Activated CD8-positive, alpha-beta memory T cell treated with anti-CD3 and anti-CD28 coated beads, Interleukin-2, amount 50 U/mL, for 4 hours (primary cell): Measurements from ENCODE around the gene HDAC7.
A peak's percentile ranks its signal among the peaks of the same experiment; 100 is the strongest.

Experiments used
- DNase-seq: peaks from one replicate; pipeline ENCODE4 v3.0.0-alpha.2; 2020

The HDAC7 gene

DNA sequence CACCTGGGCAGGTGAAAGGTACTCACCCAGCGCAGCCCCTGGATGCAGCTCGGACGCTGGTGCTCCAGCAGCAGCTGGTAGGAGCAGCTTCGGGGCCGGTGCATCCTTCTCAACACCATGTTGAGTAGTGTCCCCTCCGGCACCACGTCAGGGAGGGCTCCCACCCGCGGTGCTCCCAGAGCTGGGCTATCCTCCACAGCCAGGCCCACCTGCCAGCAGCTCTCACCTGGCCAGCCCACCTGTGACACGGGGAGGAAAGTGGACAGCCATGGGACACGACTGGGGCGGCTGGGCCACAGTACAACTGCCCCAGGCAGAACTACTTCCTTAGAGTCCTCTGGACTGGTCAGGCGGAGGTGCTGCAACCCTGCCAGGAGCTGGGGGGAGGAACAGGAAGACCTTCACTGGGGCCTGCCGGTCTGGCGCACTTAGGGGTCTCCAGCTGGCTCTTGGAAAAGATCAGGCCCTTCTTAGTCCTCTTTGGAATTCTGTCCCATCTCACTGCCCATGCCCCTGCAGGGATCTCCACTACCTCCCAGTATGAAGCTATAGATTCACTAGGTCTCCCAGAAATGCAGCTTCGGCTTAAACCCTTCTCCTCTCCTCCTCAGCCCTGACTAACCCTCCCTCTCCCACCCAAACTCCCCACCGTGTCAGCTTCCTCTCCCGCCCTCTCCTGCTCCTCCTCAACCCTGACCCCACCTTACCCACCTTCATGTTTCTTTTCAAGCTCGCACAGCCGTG is 61.7 kb downstream of the HDAC7 start:
- DNase-seq, result no peak

DNA sequence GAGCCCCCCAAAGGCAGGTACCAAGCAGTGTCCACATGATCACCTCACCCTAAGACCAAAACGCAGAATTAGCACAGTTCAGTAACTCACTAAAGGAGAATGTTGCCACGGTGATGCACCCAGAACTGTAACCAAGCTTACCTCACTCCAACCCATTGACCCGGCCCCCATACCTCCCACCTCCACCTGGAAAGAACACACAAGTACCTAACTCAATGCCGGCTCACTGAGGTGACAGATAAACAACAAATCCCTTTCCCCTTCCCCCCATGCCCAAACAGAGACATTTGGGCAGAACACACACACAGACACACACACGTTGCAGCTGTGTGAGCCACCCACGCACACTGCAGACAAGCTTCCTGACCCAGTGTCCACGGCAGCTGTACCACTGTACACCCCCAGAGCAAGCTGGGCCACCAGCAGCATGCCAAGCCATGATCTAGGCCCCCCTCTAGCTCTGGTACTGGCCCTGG is 62.3 kb downstream of the HDAC7 start:
- DNase-seq, result no peak

GRCh38 chr12:47755655-47756562 is 63.8 kb downstream of the HDAC7 start:
- DNase-seq, result no peak

GRCh38 chr12:47754881-47755280 is 64.8 kb downstream of the HDAC7 start:
- no peak for DNase-seq

- DNase-seq, result no peak
Observed at GRCh38 chr12:47754126-47754525, 65.6 kb downstream of the HDAC7 start.

DNA sequence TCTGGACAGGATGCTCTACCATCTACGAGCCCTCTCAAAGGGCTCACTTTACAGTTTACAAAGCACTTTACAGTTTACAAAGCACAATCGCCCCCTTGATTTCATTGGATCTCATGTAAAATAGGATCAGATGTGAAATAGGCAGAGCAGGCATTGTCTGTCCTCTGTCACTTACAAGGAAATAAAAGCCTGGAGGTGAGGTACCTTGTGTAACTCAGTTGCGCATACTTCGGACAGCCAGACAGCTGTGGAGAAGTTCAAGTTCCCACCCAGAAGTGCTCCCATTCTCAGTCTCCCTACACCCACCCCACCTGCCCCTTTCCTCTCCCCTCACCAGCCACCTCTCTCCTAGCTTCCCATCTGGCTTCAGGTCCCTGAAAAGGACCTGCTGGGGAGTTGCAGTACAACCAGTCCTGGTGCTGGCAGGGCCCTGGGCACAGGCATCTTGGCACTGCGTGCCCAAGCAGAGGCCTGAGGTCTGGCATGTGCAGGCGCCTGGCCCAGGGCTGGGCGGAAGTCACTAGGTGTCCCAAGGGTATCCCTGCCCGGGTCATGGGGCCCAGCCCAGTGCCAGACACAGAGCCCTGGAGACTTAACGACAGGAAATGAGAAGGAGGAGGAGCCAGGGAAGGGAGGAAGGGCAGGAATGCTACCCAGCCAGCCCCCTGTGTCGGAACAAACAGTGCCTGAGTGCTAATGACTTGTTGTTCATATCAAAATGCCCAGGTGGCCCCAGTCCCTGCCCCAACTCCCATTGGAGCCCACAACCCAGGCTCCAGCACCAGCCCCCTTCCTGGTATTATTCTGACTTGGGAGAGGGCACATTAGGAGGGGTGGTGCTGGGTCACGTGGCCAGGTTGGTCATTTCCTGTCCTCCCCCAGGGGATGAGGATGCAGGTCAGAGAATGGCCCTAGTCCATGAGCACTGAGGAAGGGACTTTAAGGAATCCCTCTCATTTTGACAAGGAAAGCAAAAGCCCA is 66.4 kb downstream of the HDAC7 start:
- no peak for DNase-seq

DNA sequence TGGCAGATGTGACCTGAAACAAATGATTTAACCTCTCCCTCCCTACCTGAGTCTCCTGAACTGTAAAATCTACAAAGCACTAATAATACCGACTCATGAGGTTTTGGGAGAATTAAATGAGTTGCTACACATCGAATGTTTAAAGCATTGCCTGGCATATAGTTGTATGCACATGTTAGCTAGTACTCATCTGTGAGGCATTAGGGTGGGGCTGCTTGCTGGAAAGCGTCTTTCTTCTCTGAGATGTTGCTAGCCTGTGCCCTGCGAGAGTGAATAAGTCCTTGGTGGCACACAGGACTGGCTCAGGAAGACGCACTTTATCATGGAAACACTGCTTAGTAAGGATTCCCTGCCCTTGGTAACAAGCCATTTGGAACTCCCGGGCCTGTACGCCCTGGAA is 67.2 kb downstream of the HDAC7 start:
- no peak for DNase-seq

DNA sequence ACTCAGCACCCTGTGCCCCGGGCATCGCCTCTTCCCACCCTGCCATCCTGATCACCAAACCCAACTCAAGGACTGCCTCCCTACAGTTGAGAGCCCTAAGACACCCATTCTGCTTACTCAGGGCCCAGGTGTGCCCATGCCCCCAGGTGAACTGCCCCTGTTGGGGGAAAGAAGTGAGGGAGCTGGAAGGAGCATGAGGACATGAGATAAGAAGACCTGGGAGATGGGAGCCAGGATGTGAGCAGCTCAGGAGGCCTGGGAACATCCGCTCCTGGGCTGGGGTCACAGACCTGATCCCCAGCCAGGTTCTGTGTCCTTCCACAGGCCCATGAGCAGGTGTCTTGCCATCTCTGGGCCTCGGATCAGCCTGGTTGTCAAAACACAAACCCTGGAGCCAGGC is 67.6 kb downstream of the HDAC7 start:
- no peak for DNase-seq

DNA sequence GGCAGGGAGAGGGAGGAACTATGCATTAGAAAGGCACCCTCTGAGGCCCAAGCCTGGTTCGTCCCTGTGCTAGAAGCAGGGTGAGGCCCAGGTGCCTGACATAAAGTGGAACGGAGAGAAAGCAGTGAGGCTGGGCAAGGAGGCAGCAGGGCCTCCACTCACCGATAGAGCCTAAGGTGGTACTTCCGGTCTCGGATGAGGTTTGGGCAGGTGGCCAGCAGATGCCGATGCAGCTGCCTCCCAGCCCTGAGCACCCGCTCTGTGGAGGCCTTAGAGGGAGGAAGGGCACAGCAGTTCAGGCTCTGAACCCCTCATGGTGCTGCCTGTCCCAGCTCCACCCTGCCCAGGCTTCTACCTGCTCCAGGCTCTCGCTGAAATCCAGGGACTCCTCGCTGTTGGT is 68.1 kb downstream of the HDAC7 start:
- DNase-seq, result no peak

DNA sequence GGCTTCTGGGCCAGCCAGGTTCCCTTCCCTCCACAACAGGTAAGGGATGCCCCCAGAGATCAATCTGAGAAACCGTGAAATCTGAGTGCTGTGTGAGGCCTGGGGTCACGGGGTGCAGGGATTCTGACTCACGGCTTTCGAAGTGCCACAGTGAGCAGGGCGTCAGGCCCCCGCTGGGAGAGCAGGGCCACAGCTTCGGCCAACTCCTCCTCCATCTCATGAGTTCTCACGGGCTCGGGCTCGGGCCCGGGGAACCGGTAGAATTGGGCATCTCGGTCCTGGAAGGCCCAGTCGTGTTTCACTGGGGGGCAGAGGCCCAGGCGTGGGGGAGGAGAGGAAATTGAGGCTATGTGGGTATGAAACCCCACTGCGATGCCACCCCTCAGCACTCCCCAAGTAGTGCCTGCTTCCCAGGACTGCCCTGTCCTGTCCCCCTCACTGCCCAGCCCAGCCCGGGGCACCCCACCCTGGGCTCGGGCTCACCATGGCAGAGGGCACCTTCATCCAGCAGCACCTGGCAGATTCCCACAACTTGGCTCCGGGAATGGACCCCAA is 68.7 kb downstream of the HDAC7 start:
- DNase-seq, result no peak

DNA sequence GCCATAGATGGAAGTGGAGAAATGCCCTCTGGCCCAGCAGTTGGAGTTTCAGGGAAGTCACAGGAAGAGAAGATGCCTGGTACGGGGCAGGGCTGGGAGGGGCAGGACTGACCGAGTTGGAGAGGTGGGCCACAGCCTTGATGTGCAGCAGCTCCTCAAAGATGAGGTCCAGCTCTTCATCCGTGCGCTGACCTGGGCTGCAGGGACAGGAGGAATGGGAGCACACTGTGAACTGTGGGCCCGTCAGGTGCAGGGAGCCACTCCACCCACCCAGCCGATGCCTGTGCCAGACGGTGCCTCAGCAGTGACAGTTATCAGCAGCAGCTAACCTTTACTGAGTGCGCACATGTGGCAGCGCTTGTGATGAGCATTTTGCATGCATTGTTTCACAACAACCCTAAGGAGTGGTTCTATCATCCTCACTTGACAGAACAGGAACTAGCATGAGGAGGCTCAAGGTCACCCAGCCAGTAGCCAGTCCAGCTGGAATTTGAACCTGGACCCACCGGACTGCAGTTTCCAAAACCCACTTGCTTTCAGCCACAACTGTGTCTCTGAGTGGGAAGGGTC is 69.4 kb downstream of the HDAC7 start:
- no peak for DNase-seq

DNA sequence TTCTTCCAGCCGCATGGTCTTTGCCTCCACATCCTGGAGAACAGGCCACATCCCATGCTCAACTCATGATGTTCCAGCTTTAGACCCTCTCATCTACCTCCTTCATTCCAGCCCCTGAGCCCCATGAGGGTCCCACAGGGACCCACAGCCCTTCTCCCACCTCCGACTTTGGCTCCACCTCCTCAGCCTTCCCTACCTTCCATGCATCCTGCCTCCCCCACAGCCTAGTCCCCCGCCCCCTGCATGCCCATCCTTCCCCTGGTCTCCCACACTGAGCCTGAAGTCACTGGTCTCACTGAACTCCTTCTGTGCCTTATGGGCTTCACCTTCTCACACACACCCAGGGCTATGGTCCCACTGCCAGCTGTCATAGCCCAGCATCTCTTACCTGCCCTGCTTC is 70.8 kb downstream of the HDAC7 start:
- DNase-seq, result no peak

GRCh38 chr12:47748507-47748828 is 71.2 kb downstream of the HDAC7 start:
- no peak for DNase-seq

- no peak for DNase-seq
Observed at GRCh38 chr12:47747596-47748506, 71.9 kb downstream of the HDAC7 start.

GRCh38 chr12:47747126-47747525 is 72.6 kb downstream of the HDAC7 start:
- no peak for DNase-seq

DNA sequence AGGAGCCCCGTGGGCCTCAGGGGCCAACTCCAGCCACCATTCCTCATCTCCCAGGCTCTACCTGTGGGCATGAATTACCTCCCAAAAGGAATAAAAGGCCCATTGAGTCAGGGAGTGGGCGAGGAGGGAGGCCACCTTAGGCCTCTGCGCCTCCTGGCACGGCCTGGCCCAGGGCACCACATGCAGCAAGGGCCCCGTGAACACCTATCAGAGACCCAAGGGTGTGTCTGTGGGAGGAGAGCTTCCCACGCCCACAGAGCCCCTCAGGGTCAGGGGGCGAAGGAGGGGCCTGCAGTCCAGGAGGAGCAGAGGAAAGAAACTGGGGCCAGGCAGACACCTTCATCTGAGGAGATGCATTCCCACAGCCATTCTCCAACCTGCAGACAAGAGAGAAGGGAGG is 73.2 kb downstream of the HDAC7 start:
- DNase-seq, result no peak

DNA sequence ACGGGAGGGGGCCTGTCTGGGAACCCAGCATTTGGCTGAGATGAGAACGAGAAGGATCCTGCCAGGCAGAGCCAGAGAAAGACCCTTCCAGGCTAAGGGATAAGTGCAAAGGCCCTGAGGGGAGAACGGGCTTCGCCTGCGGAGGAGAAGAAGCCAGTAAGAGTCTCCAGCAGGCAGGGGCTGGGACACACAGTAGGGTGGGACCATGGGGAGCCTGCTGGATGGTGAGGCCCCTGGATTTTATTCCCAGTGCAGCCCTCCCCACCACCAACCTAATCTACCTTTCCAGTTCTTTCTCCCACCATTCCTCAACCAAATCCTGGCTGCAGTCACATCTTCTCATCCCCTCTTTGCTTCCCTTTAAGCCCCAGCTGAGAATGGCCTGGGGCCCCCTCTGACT is 73.6 kb downstream of the HDAC7 start:
- no peak for DNase-seq

- DNase-seq, result no peak
Observed at GRCh38 chr12:47745485-47746041, 74.1 kb downstream of the HDAC7 start.

DNA sequence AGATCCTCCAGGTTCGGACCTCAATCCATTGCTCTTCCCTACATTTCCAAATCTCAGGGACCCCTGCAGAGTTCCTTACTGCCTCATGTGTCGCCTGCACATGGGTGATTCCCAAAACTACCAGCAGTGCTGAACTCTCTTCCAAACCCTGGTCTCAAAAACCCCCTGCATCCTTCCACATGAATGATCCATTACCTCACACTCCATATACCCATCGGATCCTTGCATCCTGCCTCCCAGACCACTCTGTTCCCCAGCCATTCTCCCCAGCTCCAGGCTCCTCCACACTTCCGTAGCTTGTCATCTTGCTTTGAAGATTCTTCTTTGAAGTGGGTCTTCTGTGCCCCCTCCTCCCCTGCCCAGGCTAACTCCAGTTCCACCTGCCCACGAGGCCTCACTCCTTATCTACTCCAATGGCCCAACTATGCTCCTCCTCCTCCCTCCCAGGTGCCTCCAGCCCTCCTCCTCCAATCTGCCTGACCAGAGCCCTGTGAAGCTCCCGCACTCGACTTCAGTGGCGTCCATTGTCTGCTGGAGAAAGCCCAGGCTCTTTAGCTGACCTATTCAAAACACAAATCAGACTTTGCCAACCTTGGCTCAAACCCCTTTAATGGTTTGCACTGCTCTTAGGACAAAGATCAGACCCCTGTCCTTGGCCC is 74.8 kb downstream of the HDAC7 start:
- no peak for DNase-seq

DNA sequence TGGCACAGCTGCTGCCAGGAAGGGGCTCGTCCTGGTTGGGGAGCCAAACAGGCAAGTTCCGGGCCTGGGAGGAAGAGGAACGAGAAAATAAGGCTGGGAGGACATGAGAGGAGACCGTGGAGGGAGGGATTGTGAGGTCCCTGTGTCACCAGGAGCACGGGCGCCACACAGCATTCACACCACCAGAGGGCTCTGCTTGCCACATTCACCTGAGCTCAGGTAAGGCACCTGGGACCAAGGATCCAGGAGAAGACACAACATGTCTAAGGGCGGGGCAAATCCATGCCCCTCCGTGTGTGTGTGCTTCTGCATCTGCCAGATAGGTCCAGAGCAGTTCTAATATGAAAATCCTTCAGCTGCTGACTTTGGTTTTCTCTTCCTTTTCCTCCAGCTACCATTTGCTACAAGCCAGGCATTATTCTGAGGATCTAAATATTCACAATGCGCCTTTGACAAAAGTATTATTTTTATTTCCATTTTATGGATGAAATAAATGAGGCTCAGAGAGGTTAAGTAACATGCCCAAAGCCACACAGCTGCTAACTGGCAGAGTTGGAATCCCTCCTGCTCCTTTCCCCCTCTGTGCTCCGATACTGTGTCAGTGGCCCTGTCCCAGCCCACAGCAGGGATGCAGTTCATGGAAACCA is 75.6 kb downstream of the HDAC7 start:
- peak; percentile 69 for DNase-seq
